HEK293 (cell line): ENCODE data around the gene DUSP6.

Experiments
- CTCF ChIA-PET: fragments of 350-600 bp; formaldehyde crosslinking; extraction: SDS; loops from one replicate; lab custom pipeline; 2021; ENCODE audit warnings: antibody characterized with exemption; lab: Yijun Ruan, JAX
- POLR2A ChIA-PET: fragments of 300-600 bp; formaldehyde crosslinking; extraction: SDS; loops from one replicate; lab custom pipeline; 2020; ENCODE audit warnings: antibody characterized with exemption, inconsistent platforms; lab: Yijun Ruan, JAX
- H3K27ac ChIP-seq: fragments of 200-500 bp; sonication (Bioruptor generic); 2 replicates; pipeline ENCODE4 v1.5.1; 2014; ENCODE audit warnings: low read depth, low read length, control low read depth, inconsistent platforms; ENCODE audit errors: extremely low read depth
- H3K36me3 ChIP-seq, 2 experiments: fragments of 200-500 bp in 1 of 2; sonication (Bioruptor generic) in 1 of 2; 1 replicate in 1 of 2; 2 replicates in 1 of 2; pipeline ENCODE4 v1.5.1; 2014 to 2017; ENCODE audit warnings: inconsistent platforms in 2 of 2, low read length in 2 of 2; ENCODE audit not compliant: control insufficient read depth in 2 of 2, insufficient read depth in 1 of 2
- H3K4me1 ChIP-seq: fragments of 200-500 bp; sonication (Bioruptor generic); 2 replicates; pipeline ENCODE4 v1.5.1; 2014; ENCODE audit warnings: mild to moderate bottlenecking, low read length, inconsistent platforms; ENCODE audit not compliant: control insufficient read depth, insufficient read depth
- H3K4me3 ChIP-seq: 2 replicates; pipeline ENCODE4 v1.5.1; 2011; ENCODE audit warnings: low read depth, mild to moderate bottlenecking, control low read depth, low read length, moderate library complexity
- H3K9me3 ChIP-seq: fragments of 200-500 bp; sonication (Bioruptor generic); 2 replicates; pipeline ENCODE4 v1.5.1; 2014; ENCODE audit warnings: low read depth, low read length, inconsistent platforms; ENCODE audit not compliant: control insufficient read depth, insufficient read depth
- AEBP2 ChIP-seq: fragments of 450-650 bp; formaldehyde crosslinking; IDR thresholded peaks from 2 replicates; pipeline ENCODE4 v1.5.1; 2016; ENCODE audit warnings: missing biosample characterization, missing genetic modification characterization, borderline replicate concordance
- ATF2 ChIP-seq: fragments of 450-650 bp; formaldehyde crosslinking; IDR thresholded peaks from 2 replicates; pipeline ENCODE4 v1.5.1; 2016; ENCODE audit warnings: missing biosample characterization, missing genetic modification characterization, low read depth
- GLIS2 ChIP-seq: fragments of 450-650 bp; formaldehyde crosslinking; IDR thresholded peaks from 2 replicates; pipeline ENCODE4 v1.5.1; 2016; ENCODE audit warnings: missing biosample characterization, missing genetic modification characterization
- HOXD13 ChIP-seq: sonication (generic); formaldehyde crosslinking; IDR thresholded peaks from 2 replicates; pipeline ENCODE4 v1.8.0; 2022; ENCODE audit warnings: missing genetic modification reagents, borderline replicate concordance
- PRDM4 ChIP-seq: fragments of 450-650 bp; formaldehyde crosslinking; IDR thresholded peaks from 2 replicates; pipeline ENCODE4 v1.5.1; 2017; ENCODE audit warnings: missing biosample characterization, missing genetic modification characterization
- SP7 ChIP-seq: fragments of 450-650 bp; formaldehyde crosslinking; IDR thresholded peaks from 2 replicates; pipeline ENCODE4 v1.5.1; 2016; ENCODE audit warnings: missing biosample characterization, missing genetic modification characterization
- TSHZ1 ChIP-seq: fragments of 450-650 bp; formaldehyde crosslinking; IDR thresholded peaks from 2 replicates; pipeline ENCODE4 v1.5.1; 2016; ENCODE audit warnings: missing biosample characterization, missing genetic modification characterization, borderline replicate concordance
- YY1 ChIP-seq: fragments of 450-650 bp; formaldehyde crosslinking; IDR thresholded peaks from 2 replicates; pipeline ENCODE4 v1.5.1; 2018; ENCODE audit warnings: missing biosample characterization, missing genetic modification characterization
- ZBTB26 ChIP-seq: fragments of 450-650 bp; formaldehyde crosslinking; optimal IDR thresholded peaks from 2 replicates; pipeline ENCODE3; 2016; ENCODE audit warnings: missing biosample characterization, mild to moderate bottlenecking, missing genetic modification characterization
- ZNF174 ChIP-seq: fragments of 450-650 bp; formaldehyde crosslinking; IDR thresholded peaks from 2 replicates; pipeline ENCODE4 v1.5.0; 2017; ENCODE audit warnings: missing biosample characterization, mild to moderate bottlenecking, missing genetic modification characterization
- ZNF341 ChIP-seq: fragments of 450-650 bp; formaldehyde crosslinking; IDR thresholded peaks from 2 replicates; pipeline ENCODE4; 2016; ENCODE audit warnings: low read depth, missing biosample characterization, missing genetic modification characterization
- ZNF362 ChIP-seq: fragments of 450-650 bp; formaldehyde crosslinking; IDR thresholded peaks from 2 replicates; pipeline ENCODE4 v1.5.1; 2016; ENCODE audit warnings: missing biosample characterization, missing genetic modification characterization
- ZNF433 ChIP-seq: fragments of 450-650 bp; formaldehyde crosslinking; IDR thresholded peaks from 2 replicates; pipeline ENCODE4 v1.5.1; 2016; ENCODE audit warnings: missing biosample characterization, missing genetic modification characterization, low read depth
- ZNF626 ChIP-seq: fragments of 450-650 bp; sonication (Bioruptor Pico); formaldehyde crosslinking; IDR thresholded peaks from 2 replicates; pipeline ENCODE4 v1.5.1; 2018; ENCODE audit warnings: missing biosample characterization, missing genetic modification characterization, inconsistent platforms
- ZNF677 ChIP-seq: fragments of 450-650 bp; IDR thresholded peaks from 2 replicates; pipeline ENCODE4 v1.5.0; 2018; ENCODE audit warnings: missing biosample characterization, mild to moderate bottlenecking, missing genetic modification characterization, moderate library complexity
- ZNF701 ChIP-seq: fragments of 450-650 bp; formaldehyde crosslinking; IDR thresholded peaks from 2 replicates; pipeline ENCODE4 v1.5.1; 2016; ENCODE audit warnings: missing biosample characterization, missing genetic modification characterization
- ZNF747 ChIP-seq: fragments of 450-650 bp; formaldehyde crosslinking; IDR thresholded peaks from 2 replicates; pipeline ENCODE4 v1.5.1; 2016; ENCODE audit warnings: missing biosample characterization, missing genetic modification characterization
- ZNF777 ChIP-seq: fragments of 450-650 bp; formaldehyde crosslinking; IDR thresholded peaks from 2 replicates; pipeline ENCODE4 v1.5.1; 2017; ENCODE audit warnings: missing biosample characterization, missing genetic modification characterization, borderline replicate concordance
- ZSCAN18 ChIP-seq: fragments of 450-650 bp; formaldehyde crosslinking; IDR thresholded peaks from 2 replicates; pipeline ENCODE4 v1.5.1; 2016; ENCODE audit warnings: missing biosample characterization, missing genetic modification characterization
- ZSCAN30 ChIP-seq: fragments of 450-650 bp; IDR thresholded peaks from 2 replicates; pipeline ENCODE4 v1.5.1; 2018; ENCODE audit warnings: missing biosample characterization, mild to moderate bottlenecking, missing genetic modification characterization, moderate library complexity

The DUSP6 gene

GRCh38 chr12:89376202-89376529 is 23.9 kb upstream of the DUSP6 start:
- Histone ChIP-seq H3K36me3 (no peaks in the 10 kb centered on the region), H3K4me3 (no peak overlapping the region), H3K4me1 (peaks cover 4% of the 10 kb centered on the region; the same call in 1 of the 2 replicates), H3K27ac (no peak overlapping the region), H3K9me3 (no peaks in the 10 kb centered on the region)
- TF ChIP-seq ZNF433 (tag by site-specific recombination) (no peak), ZSCAN30 (tag by site-specific recombination) (no peak), PRDM4 (tag by site-specific recombination) (no peak), ZNF626 (tag by site-specific recombination) (no peak), AEBP2 (no peak), GLIS2 (tag by site-specific recombination) (no peak), ZNF341 (tag by site-specific recombination) (no peak), TSHZ1 (tag by site-specific recombination) (no peak), ZNF777 (no peak), ZNF362 (no peak), SP7 (no peak), YY1 (no peak), ZNF747 (no peak), ZNF677 (tag by site-specific recombination) (no peak), ZSCAN18 (tag by site-specific recombination) (no peak), ATF2 (tag by site-specific recombination) (no peak), ZNF174 (tag by site-specific recombination) (no peak), ZNF701 (tag by site-specific recombination) (no peak), HOXD13 (no peak), ZBTB26 (tag by site-specific recombination) (no peak)
- ChIA-PET CTCF (no interaction called here), POLR2A (no interaction called here)
